Neural progenitor cell (in vitro differentiated cells): ENCODE data around the gene MGMT. TPM values are rescaled to one million over a fixed set of nuclear protein-coding genes. Genes with fewer than 3 reads are reported as not detected.

ENCODE experiments used
- DNase-seq: peaks from one replicate; pipeline ENCODE4 v3.0.0-alpha.2; 2016; ENCODE audit warnings: low spot score
- H2AFZ ChIP-seq: fragments of 200-600 bp; sonication (generic); replicated peaks from 2 replicates; pipeline ENCODE4 v1.6.1; 2016; ENCODE audit warnings: antibody characterized with exemption
- H3F3A ChIP-seq: fragments of 200-600 bp; sonication (generic); 2 replicates; pipeline ENCODE4 v1.6.1; 2016; ENCODE audit warnings: antibody characterized with exemption, low read depth
- H3K27ac ChIP-seq: fragments of 200-600 bp; sonication (generic); 2 replicates; pipeline ENCODE4 v1.5.1; 2016; ENCODE audit warnings: mild to moderate bottlenecking
- H3K27me3 ChIP-seq: fragments of 200-600 bp; sonication (generic); 2 replicates; pipeline ENCODE4 v1.6.1; 2016; ENCODE audit warnings: mild to moderate bottlenecking, moderate library complexity
- H3K36me3 ChIP-seq: fragments of 200-600 bp; sonication (generic); 2 replicates; pipeline ENCODE4 v1.5.1; 2016
- H3K4me1 ChIP-seq: fragments of 200-600 bp; sonication (generic); 2 replicates; pipeline ENCODE4 v1.6.1; 2016; ENCODE audit warnings: mixed run types
- H3K4me2 ChIP-seq: fragments of 200-600 bp; sonication (generic); 2 replicates; pipeline ENCODE4 v1.6.1; 2016
- H3K4me3 ChIP-seq: fragments of 200-600 bp; sonication (generic); 2 replicates; pipeline ENCODE4 v1.5.1; 2016
- H3K79me2 ChIP-seq: fragments of 200-600 bp; sonication (generic); 2 replicates; pipeline ENCODE4 v1.6.1; 2016; ENCODE audit warnings: low read depth
- H3K9ac ChIP-seq: fragments of 200-600 bp; sonication (generic); 2 replicates; pipeline ENCODE4 v1.6.1; 2016
- H3K9me3 ChIP-seq: fragments of 200-600 bp; sonication (generic); 2 replicates; pipeline ENCODE4 v1.5.1; 2016; ENCODE audit warnings: low read depth
- H4K20me1 ChIP-seq: fragments of 200-600 bp; sonication (generic); 2 replicates; pipeline ENCODE4 v1.6.1; 2016; ENCODE audit warnings: low read depth
- H3K27ac Mint-ChIP-seq: 3 replicates; pipeline ENCODE4 v1.8.0; 2021; ENCODE audit warnings: mixed read lengths
- H3K27me3 Mint-ChIP-seq: 2 replicates; pipeline ENCODE4 v1.8.0; 2022; ENCODE audit warnings: low read depth, mild to moderate bottlenecking, inconsistent platforms, moderate library complexity, mixed read lengths; ENCODE audit not compliant: insufficient read depth
- H3K36me3 Mint-ChIP-seq: 3 replicates; pipeline ENCODE4 v1.8.0; 2021; ENCODE audit warnings: mixed read lengths
- H3K4me1 Mint-ChIP-seq: 3 replicates; pipeline ENCODE4 v1.8.0; 2021; ENCODE audit warnings: mixed read lengths
- H3K4me3 Mint-ChIP-seq: 3 replicates; pipeline ENCODE4 v1.8.0; 2021; ENCODE audit warnings: mild to moderate bottlenecking, moderate library complexity, mixed read lengths
- H3K9me3 Mint-ChIP-seq: 3 replicates; pipeline ENCODE4 v1.8.0; 2020; ENCODE audit warnings: mixed read lengths
- CTCF ChIP-seq: fragments of 200-600 bp; sonication (generic); IDR thresholded peaks from 2 replicates; pipeline ENCODE4 v1.5.1; 2017; ENCODE audit warnings: antibody characterized with exemption, mild to moderate bottlenecking
- EZH2 ChIP-seq: fragments of 200-600 bp; sonication (generic); IDR thresholded peaks from 2 replicates; pipeline ENCODE4 v1.6.1; 2017; ENCODE audit warnings: antibody characterized with exemption, mild to moderate bottlenecking, moderate library complexity
- EZH2phosphoT487 ChIP-seq: fragments of 200-600 bp; sonication (generic); IDR thresholded peaks from 2 replicates; pipeline ENCODE4 v1.6.1; 2017; ENCODE audit warnings: antibody characterized with exemption
- total RNA-seq: library from RNA; depleted of rRNA; stranded (reverse); fragments of >200 nt; gene quantifications from 2 replicates; pipeline ENCODE4 v1.2.3, GENCODE V29; 2015; ENCODE audit warnings: low replicate concordance

Gene MGMT
- total RNA-seq, 1 donor from 2014 or later: 17.5 TPM

GRCh38 chr10:129768437-129769355 is 301.7 kb downstream of the MGMT start:
- DNase-seq: peak; percentile 72
- Histone ChIP-seq H2AFZ (no peak overlapping the region), H3K79me2 (no peaks in the 10 kb centered on the region), H3K4me1 (no peaks in the 10 kb centered on the region), H3K36me3 (no peaks in the 10 kb centered on the region), H3K27ac (no peak overlapping the region), H4K20me1 (no peaks in the 10 kb centered on the region), H3K9ac (no peak overlapping the region), H3K4me3 (no peak overlapping the region), H3K9me3 (no peaks in the 10 kb centered on the region), H3K4me2 (no peak overlapping the region), H3F3A (no peaks in the 10 kb centered on the region), H3K27me3 (no peaks in the 10 kb centered on the region)
- H3K4me1 Mint-ChIP-seq: peaks cover 3% of the 10 kb centered on the region
- H3K27me3 Mint-ChIP-seq: peaks cover 2% of the 10 kb centered on the region
- no peak for TF ChIP-seq EZH2phosphoT487
- peak; percentile 65 for TF ChIP-seq CTCF
- H3K27ac Mint-ChIP-seq: no peak overlapping the region
- peaks cover 2% of the 10 kb centered on the region for H3K36me3 Mint-ChIP-seq
- no peak overlapping the region for H3K4me3 Mint-ChIP-seq
- no peaks in the 10 kb centered on the region for H3K9me3 Mint-ChIP-seq

GRCh38 chr10:129769381-129770116 is 302.5 kb downstream of the MGMT start:
- no peaks in the 10 kb centered on the region for H3K79me2 ChIP-seq
- H3K4me1 ChIP-seq: no peaks in the 10 kb centered on the region
- no peak overlapping the region for H3K27ac ChIP-seq
- no peak overlapping the region for H3K4me3 Mint-ChIP-seq
- H2AFZ ChIP-seq: no peak overlapping the region
- H3K27ac Mint-ChIP-seq: no peak overlapping the region
- no peaks in the 10 kb centered on the region for H3K9me3 Mint-ChIP-seq
- DNase-seq: no peak
- peaks cover 2% of the 10 kb centered on the region for H3K27me3 Mint-ChIP-seq
- no peak for TF ChIP-seq EZH2
- no peak for TF ChIP-seq EZH2phosphoT487
- no peak for TF ChIP-seq CTCF
- H3K36me3 ChIP-seq: no peaks in the 10 kb centered on the region
- H3K9me3 ChIP-seq: no peaks in the 10 kb centered on the region
- no peak overlapping the region for H3K4me2 ChIP-seq
- H3K27me3 ChIP-seq: no peaks in the 10 kb centered on the region
- H4K20me1 ChIP-seq: no peaks in the 10 kb centered on the region
- H3K4me1 Mint-ChIP-seq: peaks cover 3% of the 10 kb centered on the region
- H3K36me3 Mint-ChIP-seq: peaks cover 2% of the 10 kb centered on the region
- no peak overlapping the region for H3K4me3 ChIP-seq
- no peaks in the 10 kb centered on the region for H3F3A ChIP-seq
- no peak overlapping the region for H3K9ac ChIP-seq

GRCh38 chr10:129770286-129770685 is 303.2 kb downstream of the MGMT start:
- Histone ChIP-seq H3K79me2 (no peaks in the 10 kb centered on the region), H3K9me3 (no peaks in the 10 kb centered on the region), H2AFZ (no peak overlapping the region), H3K4me3 (no peak overlapping the region), H3K27me3 (no peaks in the 10 kb centered on the region), H3F3A (no peaks in the 10 kb centered on the region), H3K36me3 (no peaks in the 10 kb centered on the region), H4K20me1 (no peaks in the 10 kb centered on the region), H3K9ac (no peak overlapping the region), H3K4me1 (no peaks in the 10 kb centered on the region), H3K4me2 (no peak overlapping the region), H3K27ac (no peak overlapping the region)
- Mint-ChIP-seq H3K9me3 (no peaks in the 10 kb centered on the region), H3K27me3 (peaks cover 2% of the 10 kb centered on the region), H3K4me1 (peaks cover 3% of the 10 kb centered on the region), H3K36me3 (peaks cover 2% of the 10 kb centered on the region), H3K4me3 (no peak overlapping the region), H3K27ac (no peak overlapping the region)
- TF ChIP-seq EZH2: no peak
- TF ChIP-seq EZH2phosphoT487: no peak
- TF ChIP-seq CTCF: no peak
- no peak for DNase-seq
